GM21529 (cell line): ENCODE data around the gene PHF21B.
"Not testable (repeated sequence)": the region's sequence is repeated elsewhere in the genome, so short reads cannot be mapped to it uniquely, and the experiment has no call there.

Experiments used
- ATAC-seq: cut with Tn5 transposase; IDR thresholded peaks from one replicate; pipeline ENCODE4 v1.9.1; 2021; ENCODE audit not compliant: unreplicated experiment

The PHF21B gene

DNA sequence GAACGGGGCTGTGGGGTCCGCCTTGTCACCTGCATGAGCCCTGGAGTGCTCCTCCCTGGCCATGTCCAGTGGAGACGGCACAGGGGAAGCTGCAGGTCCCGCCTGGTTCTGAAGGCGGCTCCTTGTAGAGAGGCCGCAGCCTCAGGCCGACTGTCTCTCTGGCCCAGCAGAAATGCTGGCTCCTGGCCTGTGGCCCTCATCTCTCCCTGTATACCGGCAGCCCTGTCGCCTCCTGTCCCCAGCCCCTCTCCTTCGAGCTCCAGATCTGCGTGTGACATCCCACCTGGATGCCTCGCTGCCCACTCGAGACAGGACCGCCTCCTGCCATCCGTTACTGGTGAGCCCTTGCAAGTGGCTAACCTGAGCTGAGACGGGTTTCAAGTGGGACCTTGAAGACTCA, 73.6 kb downstream of the PHF21B start:
- no peak for ATAC-seq

DNA sequence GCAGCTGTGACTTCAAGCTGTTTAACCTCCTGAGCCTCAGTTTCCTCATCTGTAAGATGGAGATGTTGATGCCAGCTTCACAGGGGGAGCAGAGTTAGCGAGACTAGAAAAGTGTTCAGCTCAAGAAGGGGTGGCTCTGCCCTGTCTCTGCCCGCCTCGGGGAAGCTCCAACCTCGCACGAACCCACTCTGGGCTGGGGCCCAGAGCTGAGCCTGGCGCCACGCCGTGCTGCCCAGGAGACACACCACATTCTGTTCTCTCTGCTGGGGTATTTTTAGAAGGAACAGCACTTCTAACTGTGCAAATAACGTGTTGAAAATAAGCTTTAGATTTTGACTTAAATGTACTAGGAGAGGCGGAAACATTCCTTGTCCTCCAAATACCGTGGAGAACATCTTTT, 74.1 kb downstream of the PHF21B start:
- no peak for ATAC-seq

DNA sequence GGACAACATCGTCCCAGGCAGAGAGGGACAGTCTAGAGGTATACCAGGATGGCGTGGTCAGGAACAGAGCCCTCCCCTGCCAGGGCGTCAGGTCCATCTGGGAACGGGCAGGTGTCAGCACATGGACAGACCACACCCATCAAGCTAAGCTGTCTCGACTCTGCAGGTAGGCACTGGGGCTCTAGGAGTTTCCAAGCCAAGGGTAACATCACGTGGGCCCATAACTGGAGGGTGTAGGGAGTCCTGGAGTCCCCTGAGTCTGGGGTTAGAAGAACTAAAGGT, 75.4 kb downstream of the PHF21B start:
- ATAC-seq: no peak

DNA sequence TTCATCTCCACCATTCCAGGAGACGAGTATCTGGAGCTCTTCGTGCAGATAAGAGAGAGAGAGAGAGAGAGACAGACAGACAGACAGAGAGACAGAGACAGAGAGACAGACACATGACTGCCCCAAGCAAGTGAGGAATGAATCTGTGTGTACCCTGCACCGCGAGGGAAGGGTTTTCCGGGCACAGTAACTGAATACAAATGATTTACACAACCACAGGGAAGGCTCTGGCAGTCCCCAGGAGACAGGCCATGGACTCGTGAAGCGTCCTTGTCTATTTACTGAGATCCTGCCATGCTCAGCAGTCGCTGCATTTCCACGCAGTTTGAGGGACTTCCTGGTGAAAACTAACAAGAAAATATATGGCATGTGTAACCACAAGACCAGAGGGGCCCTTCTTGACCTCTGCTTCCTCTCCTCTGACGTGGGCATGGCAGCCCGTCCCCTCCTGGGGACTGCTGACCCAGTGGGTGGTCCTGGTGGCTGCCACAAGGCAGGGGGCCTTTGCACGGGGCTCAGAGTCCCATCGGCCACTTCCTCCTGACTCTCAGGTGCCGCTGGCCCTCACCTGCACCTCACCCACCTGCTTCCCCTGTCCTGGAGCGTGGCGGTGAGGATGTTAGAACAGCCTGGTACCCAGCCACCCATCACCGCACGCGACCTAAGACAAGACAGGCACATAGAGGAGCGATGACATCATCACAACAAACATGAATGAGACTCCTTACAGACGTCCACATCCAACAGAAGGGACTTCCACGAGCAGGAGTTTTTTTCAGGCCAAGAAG, 75.9 kb downstream of the PHF21B start:
- no peak for ATAC-seq

DNA sequence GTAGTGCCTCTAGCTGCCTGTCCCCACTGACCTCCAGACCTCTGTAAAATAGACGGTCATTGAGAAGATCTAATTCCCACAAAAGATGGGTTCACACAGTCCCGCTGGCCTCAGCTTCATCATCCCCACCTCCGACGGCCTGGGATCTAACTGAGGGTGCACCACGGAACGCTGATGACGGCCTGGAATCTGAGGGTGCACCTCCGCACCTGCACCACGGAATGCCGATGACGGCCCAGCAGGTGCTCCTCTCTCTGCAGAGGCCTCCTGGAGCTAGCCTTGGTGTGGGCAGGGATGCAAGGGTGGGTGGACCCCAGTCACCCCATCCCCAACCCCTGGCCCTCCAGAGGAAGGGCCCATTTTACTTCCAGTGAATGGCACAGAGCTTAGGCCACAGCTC, 77.3 kb downstream of the PHF21B start:
- no peak for ATAC-seq

DNA sequence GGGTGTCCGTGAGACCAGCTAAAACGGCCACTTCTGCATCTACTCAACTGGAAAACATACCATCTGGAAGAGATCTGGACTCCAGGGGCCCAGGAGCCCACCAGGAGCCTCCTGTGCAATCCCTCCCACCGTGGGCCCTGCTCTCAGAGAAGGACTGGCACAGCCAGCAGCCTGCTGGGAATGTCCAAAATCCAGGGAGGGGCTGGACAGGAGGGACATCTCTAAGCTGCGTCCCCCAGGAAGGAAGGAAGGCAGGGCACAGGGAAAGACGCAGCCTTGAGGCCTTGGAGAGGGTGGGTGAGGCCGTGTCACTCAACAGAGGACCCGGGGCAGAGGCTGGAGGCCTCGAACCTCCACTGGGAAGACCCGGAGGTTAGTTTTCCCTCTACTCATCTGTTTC, 78.0 kb downstream of the PHF21B start:
- no peak for ATAC-seq

DNA sequence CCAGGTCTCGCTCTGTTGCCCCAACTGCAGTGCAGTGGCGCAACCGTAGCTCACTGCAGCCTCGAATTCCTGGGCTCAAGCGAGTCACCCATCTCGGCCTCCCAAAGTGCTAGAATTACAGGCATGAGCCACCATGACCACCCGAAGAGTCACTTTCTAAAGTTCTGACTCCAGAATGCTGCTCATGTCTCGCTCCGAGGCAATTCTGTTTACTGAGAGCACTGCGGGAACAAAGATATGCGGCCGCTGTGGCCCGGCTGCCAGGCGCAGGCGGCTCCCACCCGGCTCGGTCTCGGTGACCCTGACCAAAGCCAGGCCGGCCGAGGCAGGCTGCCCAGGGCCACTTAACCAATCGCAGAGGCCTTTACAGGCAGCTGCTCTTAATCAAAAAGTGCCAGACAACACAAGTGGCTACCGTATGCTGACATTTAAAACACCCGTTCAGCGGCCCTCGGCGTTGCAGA, 78.7 kb downstream of the PHF21B start:
- no peak for ATAC-seq

DNA sequence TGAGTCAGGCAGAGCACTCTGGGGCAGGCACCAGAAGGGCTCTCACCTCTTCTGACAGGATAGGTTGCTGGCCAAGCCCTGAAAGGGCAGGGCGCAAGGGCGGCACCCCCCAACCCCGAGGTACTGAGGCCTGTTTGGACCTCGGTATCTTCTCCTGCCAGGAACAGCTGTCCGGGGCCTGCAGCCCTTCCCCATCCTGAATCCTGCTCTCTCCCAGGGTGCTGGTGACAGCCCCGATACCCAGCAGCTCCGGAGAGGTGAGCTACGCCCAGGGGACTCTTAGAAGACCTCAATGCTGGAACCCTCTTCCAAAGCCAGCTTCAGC, 79.1 kb downstream of the PHF21B start:
- ATAC-seq: no peak

DNA sequence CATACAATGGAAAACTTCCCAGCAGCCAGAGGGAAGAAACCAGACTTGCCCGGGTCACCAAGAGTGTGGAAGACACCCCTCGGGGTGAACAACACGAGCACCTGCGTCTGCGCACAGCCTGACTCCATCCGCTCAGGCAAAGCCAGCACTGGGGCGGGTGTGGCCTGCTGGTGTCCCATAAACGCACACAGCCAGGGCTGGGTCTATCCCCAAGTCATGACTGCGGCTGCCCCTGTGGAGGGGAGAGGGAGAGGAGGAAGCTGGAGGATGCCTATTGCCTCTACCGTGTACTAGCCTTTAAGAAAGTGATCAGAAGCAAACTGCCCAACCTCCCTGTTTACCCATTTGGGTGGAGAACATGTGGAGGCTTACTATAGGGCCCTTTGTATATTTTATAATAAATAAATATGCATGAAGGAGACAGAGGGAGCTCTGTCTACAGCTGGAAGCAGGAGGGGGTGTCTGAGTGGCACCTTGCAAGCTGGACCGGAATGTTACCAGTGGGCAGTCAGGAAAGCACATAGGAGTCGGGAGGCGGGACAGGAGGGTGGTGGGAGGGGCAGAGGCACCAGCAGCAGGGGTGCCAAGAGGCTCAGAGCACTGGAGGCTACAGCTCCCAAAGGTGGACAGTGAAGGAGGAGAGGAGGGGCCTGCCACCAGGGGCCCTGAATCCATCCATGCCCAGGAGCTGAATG, 79.6 kb downstream of the PHF21B start:
- ATAC-seq: no peak

DNA sequence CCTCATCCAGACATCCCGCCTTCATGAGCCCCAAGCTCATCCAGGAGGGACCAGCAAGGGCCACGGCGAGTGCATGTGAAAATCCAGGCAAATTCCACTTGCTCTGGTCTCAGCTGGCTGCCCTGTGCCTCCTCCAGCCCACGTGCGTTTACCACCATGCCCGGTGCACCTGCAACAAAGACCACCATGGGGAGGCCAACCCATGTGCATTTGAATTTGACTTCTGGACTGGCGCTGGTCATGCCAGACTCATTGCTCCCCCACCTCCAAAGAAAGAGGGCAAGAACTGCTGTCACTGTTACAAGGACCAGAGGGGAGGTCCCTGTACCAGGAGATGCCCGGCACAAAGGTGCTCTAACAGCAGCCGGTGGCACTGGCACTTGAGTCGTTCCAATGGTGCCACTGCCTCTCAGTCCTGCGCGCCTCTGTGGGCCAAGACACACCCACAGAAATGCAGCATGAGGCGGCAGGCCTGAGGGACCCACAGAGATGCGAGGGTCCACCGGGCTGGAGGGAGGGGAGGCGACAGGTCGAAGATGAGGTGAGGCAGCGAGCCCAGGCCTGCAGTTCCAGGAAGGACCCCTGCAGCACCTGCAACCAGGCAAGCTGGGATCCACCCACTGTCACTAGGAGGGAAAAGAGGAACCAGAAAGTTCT, 80.3 kb downstream of the PHF21B start:
- ATAC-seq: no peak

DNA sequence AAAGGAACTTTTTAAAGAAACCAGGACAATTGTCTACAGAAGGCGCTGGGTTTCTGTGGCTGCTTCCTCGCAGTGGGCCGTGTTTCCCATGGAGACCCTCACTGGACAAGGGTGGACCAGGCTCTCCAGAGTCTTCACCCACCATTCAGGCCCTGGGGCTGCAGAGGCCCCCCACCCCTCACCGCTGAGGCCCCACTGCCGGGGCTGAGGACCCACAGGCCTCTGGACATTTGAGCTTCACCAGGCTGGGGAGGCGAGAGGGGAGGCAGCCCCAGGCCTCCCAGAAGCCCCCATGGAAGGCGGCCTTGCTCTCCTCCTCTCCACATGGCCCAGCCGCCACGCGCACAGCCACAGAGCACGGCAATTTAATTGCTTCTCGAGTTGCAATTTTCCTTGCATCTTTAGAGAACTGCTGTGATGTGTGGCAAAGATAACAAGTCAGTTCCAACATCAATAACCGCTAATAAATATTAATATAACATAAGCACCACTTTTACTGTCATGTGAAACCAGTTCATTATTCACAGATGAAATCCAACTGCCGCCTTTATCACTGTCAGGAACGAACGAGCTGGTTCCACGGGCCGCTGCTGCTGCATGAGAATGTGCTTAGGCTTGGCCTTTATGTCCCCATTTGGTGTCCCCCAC, 81.0 kb downstream of the PHF21B start:
- ATAC-seq: no peak

DNA sequence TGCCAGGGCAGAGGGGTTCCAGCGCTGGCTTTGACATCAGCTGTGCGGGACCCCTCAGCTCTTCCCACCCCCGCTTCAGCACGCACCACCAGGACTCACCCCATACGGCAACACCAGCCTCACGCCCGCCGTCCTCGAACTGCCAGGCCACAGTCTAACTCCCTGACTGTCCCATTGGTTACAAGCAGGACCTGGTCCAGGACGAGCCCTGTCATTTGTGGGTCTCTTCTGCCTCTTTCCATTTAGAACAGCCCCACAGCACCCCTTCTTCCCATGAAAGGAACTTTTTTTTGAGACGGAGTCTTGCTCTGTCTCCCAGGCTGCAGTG, 81.7 kb downstream of the PHF21B start:
- no peak for ATAC-seq

DNA sequence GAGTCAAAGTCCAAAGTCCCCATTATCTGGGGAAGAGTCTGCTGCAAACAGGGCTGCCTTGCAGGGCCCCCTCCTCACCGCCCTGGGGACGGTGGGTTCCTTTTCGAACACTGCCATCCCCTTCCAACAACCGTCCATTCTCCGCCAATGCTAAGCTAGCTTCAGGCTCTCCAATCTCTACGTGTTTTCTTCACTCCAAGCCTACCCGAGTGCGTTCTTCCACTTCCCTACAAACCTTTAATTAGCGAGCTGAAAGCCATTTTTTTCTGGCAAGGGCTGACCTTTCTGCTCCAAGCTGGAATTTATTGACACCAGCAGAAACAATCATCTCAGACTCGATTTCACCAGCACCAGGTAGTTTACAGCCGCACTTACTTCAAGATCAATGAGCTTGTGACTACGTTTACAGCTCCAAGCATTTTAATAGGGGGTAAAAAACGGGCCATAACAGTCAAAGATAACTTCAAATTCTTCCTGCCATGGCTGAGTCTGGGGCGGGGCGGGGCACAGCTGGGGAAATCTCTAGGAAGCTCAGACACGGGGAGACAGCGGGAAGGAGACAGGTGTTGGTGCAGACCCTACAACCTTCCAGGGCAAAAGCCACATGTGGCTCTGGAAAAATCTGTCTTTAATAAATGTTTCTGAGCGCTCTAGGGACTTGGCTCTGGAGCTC, 82.2 kb downstream of the PHF21B start:
- no peak for ATAC-seq

DNA sequence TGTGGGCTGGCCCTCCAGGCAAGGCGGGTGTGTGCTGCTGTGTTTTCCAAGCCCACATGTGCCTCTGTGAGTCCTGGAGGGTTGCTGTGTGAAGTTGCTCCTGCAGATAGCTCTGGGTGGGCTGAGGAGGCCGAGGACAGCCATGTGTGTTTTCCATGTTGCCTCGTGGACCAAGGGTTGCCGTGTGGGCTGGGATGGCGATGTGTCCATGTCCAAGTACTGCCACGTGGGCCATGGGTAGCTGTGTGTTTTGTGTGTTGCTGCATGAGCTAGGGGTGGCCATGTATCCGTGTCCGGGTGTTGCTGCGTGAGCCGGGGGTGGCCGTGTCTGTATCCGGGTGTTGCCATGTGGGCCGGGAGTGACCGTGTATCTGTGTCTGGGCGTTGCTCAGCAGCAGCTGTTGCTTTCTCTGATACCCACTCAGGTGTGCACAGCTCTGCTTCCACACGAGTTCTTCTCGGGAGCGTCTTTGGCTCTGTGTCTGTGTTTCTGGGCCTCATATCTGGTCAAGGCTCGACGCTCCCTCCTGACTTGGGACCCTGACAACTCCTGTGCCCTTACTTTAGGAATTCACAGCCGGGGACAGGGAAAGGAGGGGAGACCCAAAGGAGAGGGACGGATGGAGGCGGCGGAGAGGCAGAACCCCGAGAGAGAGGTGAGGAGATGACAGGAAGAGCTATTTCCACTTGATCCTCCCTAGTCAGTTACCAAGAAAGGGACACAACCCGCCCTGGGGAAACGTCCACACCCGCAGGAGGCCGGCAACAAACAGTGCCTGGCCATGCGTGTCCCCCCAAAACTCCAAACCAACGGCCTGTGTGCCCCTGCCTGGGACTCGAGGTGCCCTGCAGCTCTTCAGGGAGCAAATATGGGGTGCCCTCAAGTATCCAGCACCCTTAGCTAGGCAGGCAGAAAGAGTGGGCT, 83.1 kb downstream of the PHF21B start:
- no peak for ATAC-seq

DNA sequence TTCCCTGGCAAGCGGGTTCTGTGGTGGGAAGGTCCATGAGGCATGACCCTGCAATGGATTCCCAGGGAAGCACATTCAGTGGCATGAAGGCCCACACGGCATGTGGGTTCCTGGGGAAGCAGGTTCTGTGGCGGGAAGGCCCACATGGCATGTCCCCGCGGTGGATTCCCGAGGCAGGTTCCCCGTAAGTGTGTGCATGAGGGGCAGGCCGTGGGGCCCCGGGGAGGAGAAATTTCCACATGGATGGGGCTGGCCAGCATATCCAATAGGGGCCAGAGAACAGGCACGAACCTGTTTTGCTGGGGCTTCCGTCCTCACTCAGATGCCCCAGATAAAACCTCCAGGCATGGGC, 83.7 kb downstream of the PHF21B start:
- no peak for ATAC-seq

DNA sequence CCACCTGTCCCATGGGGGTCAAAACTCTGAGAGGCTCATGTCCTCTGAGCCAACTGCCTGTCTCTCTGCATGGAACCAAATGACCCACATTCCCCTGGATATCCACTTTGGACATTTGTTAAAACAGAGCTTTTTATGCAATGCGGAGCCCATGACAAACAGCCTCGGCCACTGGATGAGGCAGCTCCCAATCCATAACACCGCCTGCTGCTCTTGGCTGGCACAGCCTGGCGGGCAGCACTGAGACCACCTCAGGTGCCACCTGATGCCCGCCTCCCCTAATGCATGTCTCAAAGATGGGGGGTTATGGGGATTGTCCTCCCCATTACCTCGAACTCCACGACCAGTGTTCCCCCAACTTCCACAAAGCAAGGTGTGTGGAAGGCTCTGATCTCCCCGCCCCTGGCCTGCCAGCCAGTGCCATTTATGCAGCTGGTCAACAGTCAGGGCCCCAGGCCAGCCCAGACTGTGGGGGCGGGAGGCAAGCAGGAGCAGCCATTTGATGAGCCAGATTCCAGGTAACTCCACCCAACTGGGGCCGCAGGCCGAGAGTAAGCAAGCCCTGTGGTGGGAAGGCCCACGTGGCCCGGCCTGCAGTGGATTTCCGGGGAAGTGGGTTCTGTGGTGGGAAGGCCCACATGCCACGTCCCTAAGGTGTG, 84.2 kb downstream of the PHF21B start:
- ATAC-seq: no peak

DNA sequence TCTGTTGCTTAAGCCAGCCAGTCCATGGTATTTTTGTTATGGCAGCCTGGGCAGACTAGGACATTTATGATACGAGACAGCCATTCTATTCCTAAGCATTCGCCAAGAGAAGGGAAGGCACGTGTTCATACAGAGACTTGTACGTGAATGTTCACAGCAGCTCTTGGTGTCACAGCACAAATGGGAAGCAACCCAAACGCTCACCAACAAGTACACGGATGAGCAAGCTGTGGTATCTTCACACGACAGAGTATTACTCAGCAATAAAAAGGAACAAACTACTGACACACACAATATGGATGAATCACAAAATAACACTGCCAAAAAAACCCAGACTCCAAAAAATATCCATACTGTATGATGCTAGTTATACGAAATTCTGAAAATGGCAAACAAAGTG, 85.1 kb downstream of the PHF21B start:
- ATAC-seq: no peak

DNA sequence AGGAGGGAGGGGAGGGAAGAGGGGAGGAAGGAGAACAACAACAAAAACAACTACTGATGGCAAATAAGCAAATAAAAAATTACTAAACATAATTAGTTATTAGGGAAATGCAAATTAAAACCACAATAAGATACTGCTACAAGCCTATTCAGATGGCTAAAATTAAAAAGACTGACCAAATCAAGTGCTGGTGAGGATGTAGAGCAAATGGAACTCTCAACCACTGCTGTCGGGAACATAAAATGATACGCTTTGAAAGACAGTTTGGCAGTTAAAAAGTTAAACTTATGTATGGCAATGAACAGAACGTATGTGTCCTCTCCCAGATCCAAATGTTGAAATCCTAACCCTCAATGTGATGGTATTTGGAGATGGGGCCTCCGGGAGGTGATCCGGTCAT, 85.7 kb downstream of the PHF21B start:
- ATAC-seq: no peak

DNA sequence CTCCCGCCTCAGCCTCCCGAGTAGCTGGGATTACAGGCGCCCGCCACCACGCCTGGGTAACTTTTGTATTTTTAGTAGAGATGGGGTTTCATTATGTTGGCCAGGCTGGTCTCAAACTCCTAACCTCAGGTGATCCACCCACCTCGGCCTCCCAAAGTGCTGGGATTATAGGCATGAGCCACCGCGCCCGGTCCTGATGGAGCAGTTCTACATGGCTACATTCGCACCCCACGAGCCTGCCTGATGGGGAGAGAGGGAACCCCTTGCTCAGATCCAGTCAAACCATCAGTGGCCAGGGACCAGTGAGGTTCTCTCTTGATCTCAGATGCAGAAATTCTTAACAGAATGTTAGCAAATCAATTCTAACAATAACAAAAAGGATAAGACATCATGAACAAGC, 88.0 kb downstream of the PHF21B start:
- ATAC-seq: not testable (repeated sequence)

DNA sequence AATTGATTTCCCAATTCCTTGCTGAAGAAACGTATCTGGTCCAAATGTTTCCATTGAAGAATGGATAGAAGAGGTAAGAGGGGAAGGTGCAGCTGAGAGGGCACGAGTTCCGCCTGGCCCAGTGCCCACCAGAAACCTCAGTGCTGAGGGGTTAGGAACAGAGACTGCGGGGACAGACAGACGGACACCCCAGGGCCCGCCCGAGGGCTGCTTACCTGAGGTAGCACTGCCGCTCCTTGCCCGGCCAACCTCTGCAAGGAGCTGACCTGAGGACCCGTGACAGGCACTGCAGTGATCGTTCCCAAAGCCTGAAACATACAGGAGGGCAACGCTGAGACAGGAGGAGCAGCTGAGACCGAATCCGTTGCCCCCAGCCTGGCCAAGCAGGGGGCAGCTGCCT, 89.6 kb downstream of the PHF21B start:
- ATAC-seq: no peak
